GM12892 (cell line): ENCODE results near the gene DTNB.

Experiments
- POLR2A ChIP-seq: IDR thresholded peaks from 2 replicates; pipeline ENCODE4 v1.6.1; 2011; ENCODE audit warnings: low read depth, low read length, control low read depth
- POLR2AphosphoS5 ChIP-seq: IDR thresholded peaks from 2 replicates; pipeline ENCODE4 v1.6.1; 2011; ENCODE audit warnings: low read depth, low read length, control low read depth
- TAF1 ChIP-seq: IDR thresholded peaks from 2 replicates; pipeline ENCODE4 v1.6.1; 2011; ENCODE audit warnings: low read depth, mild to moderate bottlenecking, control low read depth, low read length, borderline replicate concordance

DNA sequence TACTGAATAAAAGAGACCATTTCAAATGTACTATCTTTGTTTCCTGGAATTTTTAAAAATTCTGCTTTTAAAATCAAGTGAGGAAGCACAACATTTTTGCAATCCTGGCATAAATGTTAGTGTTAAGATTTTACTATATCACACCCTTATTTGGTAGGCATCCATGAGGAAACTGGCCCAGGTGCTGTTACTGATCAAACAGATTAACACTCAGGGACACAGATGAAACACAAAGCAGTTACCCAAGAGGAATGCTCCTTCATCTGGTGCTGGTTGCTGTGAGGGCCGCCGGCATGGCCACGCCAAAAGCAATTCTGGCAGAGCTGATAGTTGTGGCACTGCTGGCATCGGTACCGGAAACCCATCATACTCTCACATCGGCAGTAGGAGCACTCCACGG lies 96.8 kb downstream of the DTNB start:
- TF ChIP-seq POLR2A (no peak), POLR2AphosphoS5 (no peak), TAF1 (no peak)
